Loucy (cell line): ENCODE results near the gene ADAMTS13.

ENCODE experiments used
- H2AFZ ChIP-seq: fragments of 200-600 bp; sonication (generic); 2 replicates; pipeline ENCODE4 v1.6.0; 2016; ENCODE audit warnings: antibody characterized with exemption, mild to moderate bottlenecking, low read length, moderate library complexity
- H3F3A ChIP-seq: fragments of 200-600 bp; 2 replicates; pipeline ENCODE4 v1.6.0; 2016; ENCODE audit warnings: antibody characterized with exemption, low read depth, mild to moderate bottlenecking
- H3K27me3 ChIP-seq: fragments of 200-600 bp; sonication (generic); 2 replicates; pipeline ENCODE4 v1.6.1; 2014; ENCODE audit warnings: low read length, mild to moderate bottlenecking; ENCODE audit not compliant: insufficient read depth, poor library complexity, severe bottlenecking
- H3K36me3 ChIP-seq: fragments of 200-600 bp; sonication (generic); 2 replicates; pipeline ENCODE4 v1.6.1; 2016; ENCODE audit warnings: low read length; ENCODE audit not compliant: insufficient read depth
- H3K4me1 ChIP-seq: fragments of 200-600 bp; sonication (generic); 2 replicates; pipeline ENCODE4 v1.5.1; 2014; ENCODE audit warnings: low read length, mild to moderate bottlenecking; ENCODE audit not compliant: insufficient read depth, poor library complexity, severe bottlenecking
- H3K4me2 ChIP-seq: fragments of 200-600 bp; sonication (generic); 2 replicates; pipeline ENCODE4 v1.6.0; 2014; ENCODE audit warnings: antibody characterized with exemption, low read length, low read depth, mild to moderate bottlenecking; ENCODE audit not compliant: poor library complexity, severe bottlenecking
- H3K4me3 ChIP-seq: fragments of 200-600 bp; sonication (generic); 2 replicates; pipeline ENCODE4 v1.5.1; 2014; ENCODE audit warnings: low read length, mild to moderate bottlenecking, mixed read lengths; ENCODE audit not compliant: poor library complexity, severe bottlenecking
- H3K79me2 ChIP-seq: fragments of 200-600 bp; sonication (generic); 2 replicates; pipeline ENCODE4 v1.6.1; 2014; ENCODE audit warnings: low read length; ENCODE audit not compliant: insufficient read depth
- H3K9ac ChIP-seq: fragments of 200-600 bp; sonication (generic); 2 replicates; pipeline ENCODE4 v1.6.0; 2014; ENCODE audit warnings: mild to moderate bottlenecking, low read depth, low read length, moderate library complexity; ENCODE audit not compliant: poor library complexity, severe bottlenecking
- H3K9me2 ChIP-seq: fragments of 200-600 bp; sonication (generic); replicated peaks from 2 replicates; pipeline ENCODE4 v1.6.1; 2016; ENCODE audit warnings: low read depth, low read length, mixed read lengths
- H3K9me3 ChIP-seq: fragments of 200-600 bp; sonication (generic); 2 replicates; pipeline ENCODE4 v1.6.1; 2014; ENCODE audit warnings: mild to moderate bottlenecking, antibody characterized with exemption, low read length, low read depth; ENCODE audit not compliant: insufficient read depth
- H4K20me1 ChIP-seq: fragments of 200-600 bp; sonication (generic); 2 replicates; pipeline ENCODE4 v1.6.0; 2014; ENCODE audit warnings: antibody characterized with exemption, low read length, mild to moderate bottlenecking; ENCODE audit not compliant: insufficient read depth, poor library complexity, severe bottlenecking
- EZH2phosphoT487 ChIP-seq: fragments of 200-600 bp; IDR thresholded peaks from 2 replicates; pipeline ENCODE4 v1.6.1; 2018; ENCODE audit warnings: antibody characterized with exemption, mild to moderate bottlenecking, moderate library complexity, borderline replicate concordance
- TF ChIP-seq, protein P1 (sequence below): fragments of 200-600 bp; sonication (generic); conservative IDR thresholded peaks from 2 replicates; pipeline ENCODE4 v1.5.1; 2014; ENCODE audit warnings: mild to moderate bottlenecking, antibody characterized with exemption, low read length

Gene ADAMTS13

DNA sequence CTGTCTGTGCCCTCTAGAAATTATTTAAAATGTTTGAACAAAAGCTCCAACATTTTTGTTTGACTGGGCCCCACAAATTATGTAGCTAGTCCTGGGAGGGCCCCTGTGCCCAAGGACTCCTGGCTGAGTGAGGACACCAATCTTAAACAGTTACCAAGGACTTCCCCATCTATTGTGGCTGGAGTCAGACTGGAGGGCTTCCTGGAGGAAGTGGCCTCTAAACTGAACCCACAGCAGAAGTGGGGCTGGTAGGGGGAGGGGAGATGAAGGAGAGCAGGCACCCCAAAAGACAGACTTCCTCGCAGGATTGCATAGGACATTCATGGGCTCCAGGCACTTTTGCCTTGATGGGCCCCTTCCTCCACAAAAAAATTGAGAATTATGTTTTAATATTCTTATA, 8.1 kb downstream of the ADAMTS13 start:
- Histone ChIP-seq H4K20me1 (no peaks in the 10 kb centered on the region), H3K4me2 (no peak overlapping the region), H3K79me2 (no peaks in the 10 kb centered on the region), H3K36me3 (no peaks in the 10 kb centered on the region), H3K27me3 (no peaks in the 10 kb centered on the region), H3K9ac (no peak overlapping the region), H3K9me2 (no peaks in the 10 kb centered on the region), H3K4me1 (no peaks in the 10 kb centered on the region), H2AFZ (no peak overlapping the region), H3K9me3 (no peaks in the 10 kb centered on the region; the same call in 1 of the 2 replicates), H3K4me3 (no peak overlapping the region), H3F3A (no peaks in the 10 kb centered on the region)
- TF ChIP-seq, protein P1, sequence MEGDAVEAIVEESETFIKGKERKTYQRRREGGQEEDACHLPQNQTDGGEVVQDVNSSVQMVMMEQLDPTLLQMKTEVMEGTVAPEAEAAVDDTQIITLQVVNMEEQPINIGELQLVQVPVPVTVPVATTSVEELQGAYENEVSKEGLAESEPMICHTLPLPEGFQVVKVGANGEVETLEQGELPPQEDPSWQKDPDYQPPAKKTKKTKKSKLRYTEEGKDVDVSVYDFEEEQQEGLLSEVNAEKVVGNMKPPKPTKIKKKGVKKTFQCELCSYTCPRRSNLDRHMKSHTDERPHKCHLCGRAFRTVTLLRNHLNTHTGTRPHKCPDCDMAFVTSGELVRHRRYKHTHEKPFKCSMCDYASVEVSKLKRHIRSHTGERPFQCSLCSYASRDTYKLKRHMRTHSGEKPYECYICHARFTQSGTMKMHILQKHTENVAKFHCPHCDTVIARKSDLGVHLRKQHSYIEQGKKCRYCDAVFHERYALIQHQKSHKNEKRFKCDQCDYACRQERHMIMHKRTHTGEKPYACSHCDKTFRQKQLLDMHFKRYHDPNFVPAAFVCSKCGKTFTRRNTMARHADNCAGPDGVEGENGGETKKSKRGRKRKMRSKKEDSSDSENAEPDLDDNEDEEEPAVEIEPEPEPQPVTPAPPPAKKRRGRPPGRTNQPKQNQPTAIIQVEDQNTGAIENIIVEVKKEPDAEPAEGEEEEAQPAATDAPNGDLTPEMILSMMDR, result no peak
- TF ChIP-seq EZH2phosphoT487, result no peak

DNA sequence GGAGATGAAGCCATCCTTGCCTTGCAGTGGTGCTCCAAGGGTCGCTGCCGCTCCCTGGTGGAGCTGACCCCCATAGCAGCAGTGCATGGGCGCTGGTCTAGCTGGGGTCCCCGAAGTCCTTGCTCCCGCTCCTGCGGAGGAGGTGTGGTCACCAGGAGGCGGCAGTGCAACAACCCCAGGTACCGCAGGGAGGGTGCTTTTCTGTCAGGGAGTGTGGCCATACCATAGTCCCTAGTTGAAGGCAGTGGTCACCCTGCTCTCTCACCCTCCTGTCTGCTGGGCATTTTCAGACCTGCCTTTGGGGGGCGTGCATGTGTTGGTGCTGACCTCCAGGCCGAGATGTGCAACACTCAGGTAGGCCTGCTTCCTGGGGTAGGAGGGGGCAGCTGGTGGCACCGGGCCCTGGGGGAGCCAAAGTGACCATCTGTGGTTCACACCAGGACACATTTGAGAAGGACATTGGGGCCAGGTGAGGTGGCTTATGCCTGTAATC, 11.2 kb downstream of the ADAMTS13 start:
- Histone ChIP-seq H3K4me2 (no peak overlapping the region), H4K20me1 (no peaks in the 10 kb centered on the region), H3K9me3 (no peaks in the 10 kb centered on the region), H3K27me3 (no peaks in the 10 kb centered on the region), H3F3A (no peaks in the 10 kb centered on the region), H3K4me1 (no peaks in the 10 kb centered on the region), H3K4me3 (no peak overlapping the region), H3K79me2 (no peaks in the 10 kb centered on the region), H3K36me3 (no peaks in the 10 kb centered on the region), H3K9me2 (no peaks in the 10 kb centered on the region), H3K9ac (no peak overlapping the region), H2AFZ (no peak overlapping the region)
- TF ChIP-seq, protein P1, result peak; percentile 25
- no peak for TF ChIP-seq EZH2phosphoT487

DNA sequence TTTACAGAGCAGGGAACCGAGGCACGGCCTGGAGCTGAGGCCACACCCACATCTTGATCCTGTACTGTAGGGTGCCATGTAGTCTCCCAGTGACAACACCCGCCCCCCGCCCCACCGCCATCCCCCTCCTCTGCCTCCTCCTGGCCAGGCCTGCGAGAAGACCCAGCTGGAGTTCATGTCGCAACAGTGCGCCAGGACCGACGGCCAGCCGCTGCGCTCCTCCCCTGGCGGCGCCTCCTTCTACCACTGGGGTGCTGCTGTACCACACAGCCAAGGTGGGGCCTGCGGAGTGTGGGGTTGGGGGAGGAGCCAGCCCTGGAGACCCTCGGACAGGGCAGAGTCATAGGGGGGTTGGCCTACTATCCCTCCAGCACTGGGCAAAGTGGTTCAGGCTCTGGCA, 14.5 kb downstream of the ADAMTS13 start:
- peaks cover 6% of the 10 kb centered on the region for H3K4me1 ChIP-seq
- H3F3A ChIP-seq, result no peaks in the 10 kb centered on the region
- no peak overlapping the region for H2AFZ ChIP-seq
- no peak for TF ChIP-seq EZH2phosphoT487
- TF ChIP-seq, protein P1, result no peak
- no peak overlapping the region for H3K4me3 ChIP-seq
- H3K27me3 ChIP-seq, result no peaks in the 10 kb centered on the region
- no peaks in the 10 kb centered on the region for H3K9me2 ChIP-seq
- no peaks in the 10 kb centered on the region for H3K79me2 ChIP-seq
- H4K20me1 ChIP-seq, result no peaks in the 10 kb centered on the region
- H3K9me3 ChIP-seq, result no peaks in the 10 kb centered on the region
- no peak overlapping the region for H3K4me2 ChIP-seq
- H3K9ac ChIP-seq, result no peak overlapping the region
- no peaks in the 10 kb centered on the region for H3K36me3 ChIP-seq
